Hypothalamus (tissue), 51 donors: ENCODE data around the gene FURIN.
"Not testable (repeated sequence)": the region's sequence is repeated elsewhere in the genome, so short reads cannot be mapped to it uniquely, and the experiment has no call there.

Experiments used
- DNase-seq, 51 donors: peaks; one replicate each; lab custom pipeline; 2025; lab: John Stamatoyannopoulos, UW

FURIN gene

GRCh38 chr15:90911906-90912769 is 43.8 kb downstream of the FURIN start:
- DNase-seq, result no peak

- no peak for DNase-seq
These were observed 44.3 kb downstream of the FURIN start for GRCh38 chr15:90912770-90913075.

- DNase-seq, result no peak
These were observed 45.1 kb downstream of the FURIN start for GRCh38 chr15:90913398-90913944.

- DNase-seq, result no peak
These were observed 46.1 kb downstream of the FURIN start for GRCh38 chr15:90914305-90915080.

- DNase-seq, result no peak
These were observed 46.9 kb downstream of the FURIN start for GRCh38 chr15:90915216-90915807.

GRCh38 chr15:90915808-90916440 is 47.5 kb downstream of the FURIN start:
- DNase-seq, result peak in 6 of 51 donors; percentile 3 to 52 (median 17)

GRCh38 chr15:90916461-90916860 is 48.1 kb downstream of the FURIN start:
- DNase-seq, result no peak

- no peak for DNase-seq
These were observed 49.2 kb downstream of the FURIN start for GRCh38 chr15:90917569-90917968.

- no peak for DNase-seq
These were observed 49.8 kb downstream of the FURIN start for GRCh38 chr15:90918034-90918788.

GRCh38 chr15:90918835-90919234 is 50.4 kb downstream of the FURIN start:
- no peak for DNase-seq

- DNase-seq, result no peak
These were observed 53.5 kb downstream of the FURIN start for GRCh38 chr15:90921887-90922286.

GRCh38 chr15:90922712-90923322 is 54.4 kb downstream of the FURIN start:
- DNase-seq, result not testable (repeated sequence)

GRCh38 chr15:90924375-90924774 is 56.0 kb downstream of the FURIN start:
- DNase-seq, result no peak

- DNase-seq, result not testable (repeated sequence)
These were observed 58.4 kb downstream of the FURIN start for GRCh38 chr15:90926766-90927165.

GRCh38 chr15:90928106-90928505 is 59.7 kb downstream of the FURIN start:
- DNase-seq, result not testable (repeated sequence)

- peak in 1 of 51 donors; percentile 27 for DNase-seq
These were observed 61.0 kb downstream of the FURIN start for GRCh38 chr15:90929246-90930019.

GRCh38 chr15:90930861-90931574 is 62.6 kb downstream of the FURIN start:
- no peak for DNase-seq

- peak in 1 of 51 donors; percentile 13 for DNase-seq
These were observed 63.1 kb downstream of the FURIN start for GRCh38 chr15:90931575-90931827.
